HG02798 (cell line): ENCODE results near the gene ANKRD33.

Experiments used
- ATAC-seq: cut with Tn5 transposase; IDR thresholded peaks from one replicate; pipeline ENCODE4 v1.9.1; 2021; ENCODE audit warnings: mild to moderate bottlenecking; ENCODE audit not compliant: unreplicated experiment, poor library complexity

The ANKRD33 gene

GRCh38 chr12:51937926-51938325 is 50.0 kb downstream of the ANKRD33 start:
- ATAC-seq, result no peak

- no peak for ATAC-seq
Observed at GRCh38 chr12:51938726-51939125, 50.8 kb downstream of the ANKRD33 start.

GRCh38 chr12:51941011-51941581 is 53.2 kb downstream of the ANKRD33 start:
- no peak for ATAC-seq
